GM21786 (cell line): ENCODE results near the gene UBAP2.

Experiments
- ATAC-seq: cut with Tn5 transposase; IDR thresholded peaks from one replicate; pipeline ENCODE4 v1.9.1; 2021; ENCODE audit not compliant: unreplicated experiment

The UBAP2 gene

GRCh38 chr9:33884856-33885701, 163.6 kb downstream of the UBAP2 start:
- ATAC-seq, result no peak

GRCh38 chr9:33881635-33882034, 167.1 kb downstream of the UBAP2 start:
- ATAC-seq, result no peak

GRCh38 chr9:33880211-33881089, 168.2 kb downstream of the UBAP2 start:
- ATAC-seq, result no peak

- ATAC-seq, result no peak
Observed at GRCh38 chr9:33878691-33879366, 169.9 kb downstream of the UBAP2 start.

GRCh38 chr9:33877727-33878489, 170.8 kb downstream of the UBAP2 start:
- no peak for ATAC-seq
